Loucy (cell line): ENCODE measurements around the gene KITLG.

Experiments
- H2AFZ ChIP-seq: fragments of 200-600 bp; sonication (generic); 2 replicates; pipeline ENCODE4 v1.6.0; 2016; ENCODE audit warnings: antibody characterized with exemption, mild to moderate bottlenecking, low read length, moderate library complexity
- H3F3A ChIP-seq: fragments of 200-600 bp; 2 replicates; pipeline ENCODE4 v1.6.0; 2016; ENCODE audit warnings: antibody characterized with exemption, low read depth, mild to moderate bottlenecking
- H3K27me3 ChIP-seq: fragments of 200-600 bp; sonication (generic); 2 replicates; pipeline ENCODE4 v1.6.1; 2014; ENCODE audit warnings: low read length, mild to moderate bottlenecking; ENCODE audit not compliant: insufficient read depth, poor library complexity, severe bottlenecking
- H3K36me3 ChIP-seq: fragments of 200-600 bp; sonication (generic); 2 replicates; pipeline ENCODE4 v1.6.1; 2016; ENCODE audit warnings: low read length; ENCODE audit not compliant: insufficient read depth
- H3K4me1 ChIP-seq: fragments of 200-600 bp; sonication (generic); 2 replicates; pipeline ENCODE4 v1.5.1; 2014; ENCODE audit warnings: low read length, mild to moderate bottlenecking; ENCODE audit not compliant: insufficient read depth, poor library complexity, severe bottlenecking
- H3K4me2 ChIP-seq: fragments of 200-600 bp; sonication (generic); 2 replicates; pipeline ENCODE4 v1.6.0; 2014; ENCODE audit warnings: antibody characterized with exemption, low read length, low read depth, mild to moderate bottlenecking; ENCODE audit not compliant: poor library complexity, severe bottlenecking
- H3K4me3 ChIP-seq: fragments of 200-600 bp; sonication (generic); 2 replicates; pipeline ENCODE4 v1.5.1; 2014; ENCODE audit warnings: low read length, mild to moderate bottlenecking, mixed read lengths; ENCODE audit not compliant: poor library complexity, severe bottlenecking
- H3K79me2 ChIP-seq: fragments of 200-600 bp; sonication (generic); 2 replicates; pipeline ENCODE4 v1.6.1; 2014; ENCODE audit warnings: low read length; ENCODE audit not compliant: insufficient read depth
- H3K9ac ChIP-seq: fragments of 200-600 bp; sonication (generic); 2 replicates; pipeline ENCODE4 v1.6.0; 2014; ENCODE audit warnings: mild to moderate bottlenecking, low read depth, low read length, moderate library complexity; ENCODE audit not compliant: poor library complexity, severe bottlenecking
- H3K9me2 ChIP-seq: fragments of 200-600 bp; sonication (generic); replicated peaks from 2 replicates; pipeline ENCODE4 v1.6.1; 2016; ENCODE audit warnings: low read depth, low read length, mixed read lengths
- H3K9me3 ChIP-seq: fragments of 200-600 bp; sonication (generic); 2 replicates; pipeline ENCODE4 v1.6.1; 2014; ENCODE audit warnings: mild to moderate bottlenecking, antibody characterized with exemption, low read length, low read depth; ENCODE audit not compliant: insufficient read depth
- H4K20me1 ChIP-seq: fragments of 200-600 bp; sonication (generic); 2 replicates; pipeline ENCODE4 v1.6.0; 2014; ENCODE audit warnings: antibody characterized with exemption, low read length, mild to moderate bottlenecking; ENCODE audit not compliant: insufficient read depth, poor library complexity, severe bottlenecking
- EZH2phosphoT487 ChIP-seq: fragments of 200-600 bp; IDR thresholded peaks from 2 replicates; pipeline ENCODE4 v1.6.1; 2018; ENCODE audit warnings: antibody characterized with exemption, mild to moderate bottlenecking, moderate library complexity, borderline replicate concordance
- TF ChIP-seq, protein P1 (sequence below): fragments of 200-600 bp; sonication (generic); conservative IDR thresholded peaks from 2 replicates; pipeline ENCODE4 v1.5.1; 2014; ENCODE audit warnings: mild to moderate bottlenecking, antibody characterized with exemption, low read length

Gene KITLG

GRCh38 chr12:88546853-88547252 lies 33.4 kb downstream of the KITLG start:
- no peaks in the 10 kb centered on the region for H3F3A ChIP-seq
- no peak overlapping the region for H3K4me2 ChIP-seq
- no peak overlapping the region for H3K4me3 ChIP-seq
- H2AFZ ChIP-seq, result no peak overlapping the region
- no peaks in the 10 kb centered on the region for H4K20me1 ChIP-seq
- no peaks in the 10 kb centered on the region for H3K4me1 ChIP-seq
- no peaks in the 10 kb centered on the region for H3K9me2 ChIP-seq
- no peaks in the 10 kb centered on the region for H3K36me3 ChIP-seq
- H3K79me2 ChIP-seq, result no peaks in the 10 kb centered on the region
- TF ChIP-seq EZH2phosphoT487, result no peak
- TF ChIP-seq, protein P1, sequence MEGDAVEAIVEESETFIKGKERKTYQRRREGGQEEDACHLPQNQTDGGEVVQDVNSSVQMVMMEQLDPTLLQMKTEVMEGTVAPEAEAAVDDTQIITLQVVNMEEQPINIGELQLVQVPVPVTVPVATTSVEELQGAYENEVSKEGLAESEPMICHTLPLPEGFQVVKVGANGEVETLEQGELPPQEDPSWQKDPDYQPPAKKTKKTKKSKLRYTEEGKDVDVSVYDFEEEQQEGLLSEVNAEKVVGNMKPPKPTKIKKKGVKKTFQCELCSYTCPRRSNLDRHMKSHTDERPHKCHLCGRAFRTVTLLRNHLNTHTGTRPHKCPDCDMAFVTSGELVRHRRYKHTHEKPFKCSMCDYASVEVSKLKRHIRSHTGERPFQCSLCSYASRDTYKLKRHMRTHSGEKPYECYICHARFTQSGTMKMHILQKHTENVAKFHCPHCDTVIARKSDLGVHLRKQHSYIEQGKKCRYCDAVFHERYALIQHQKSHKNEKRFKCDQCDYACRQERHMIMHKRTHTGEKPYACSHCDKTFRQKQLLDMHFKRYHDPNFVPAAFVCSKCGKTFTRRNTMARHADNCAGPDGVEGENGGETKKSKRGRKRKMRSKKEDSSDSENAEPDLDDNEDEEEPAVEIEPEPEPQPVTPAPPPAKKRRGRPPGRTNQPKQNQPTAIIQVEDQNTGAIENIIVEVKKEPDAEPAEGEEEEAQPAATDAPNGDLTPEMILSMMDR, result no peak
- H3K9me3 ChIP-seq, result no peaks in the 10 kb centered on the region
- no peaks in the 10 kb centered on the region for H3K27me3 ChIP-seq
- H3K9ac ChIP-seq, result no peak overlapping the region

DNA sequence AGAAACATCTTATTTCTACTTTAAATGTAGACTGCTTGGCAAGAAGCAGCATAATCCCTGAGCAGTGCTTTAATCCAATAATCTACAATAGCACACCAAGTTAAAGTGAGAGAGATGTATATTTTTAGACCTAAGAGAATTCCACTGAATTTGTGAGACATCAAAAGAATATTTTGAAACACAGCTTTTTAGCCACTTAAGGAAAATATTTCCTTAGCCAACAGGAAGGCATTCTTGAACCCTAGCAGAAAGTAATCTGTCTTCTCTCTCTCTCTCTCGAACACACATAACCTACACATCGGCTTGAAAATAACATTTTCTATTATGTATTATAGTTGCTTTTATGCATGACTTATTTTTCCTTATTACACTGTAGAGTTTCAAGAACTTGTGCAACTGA lies 34.0 kb downstream of the KITLG start:
- H3K4me1 ChIP-seq, result no peaks in the 10 kb centered on the region
- no peak overlapping the region for H3K4me2 ChIP-seq

DNA sequence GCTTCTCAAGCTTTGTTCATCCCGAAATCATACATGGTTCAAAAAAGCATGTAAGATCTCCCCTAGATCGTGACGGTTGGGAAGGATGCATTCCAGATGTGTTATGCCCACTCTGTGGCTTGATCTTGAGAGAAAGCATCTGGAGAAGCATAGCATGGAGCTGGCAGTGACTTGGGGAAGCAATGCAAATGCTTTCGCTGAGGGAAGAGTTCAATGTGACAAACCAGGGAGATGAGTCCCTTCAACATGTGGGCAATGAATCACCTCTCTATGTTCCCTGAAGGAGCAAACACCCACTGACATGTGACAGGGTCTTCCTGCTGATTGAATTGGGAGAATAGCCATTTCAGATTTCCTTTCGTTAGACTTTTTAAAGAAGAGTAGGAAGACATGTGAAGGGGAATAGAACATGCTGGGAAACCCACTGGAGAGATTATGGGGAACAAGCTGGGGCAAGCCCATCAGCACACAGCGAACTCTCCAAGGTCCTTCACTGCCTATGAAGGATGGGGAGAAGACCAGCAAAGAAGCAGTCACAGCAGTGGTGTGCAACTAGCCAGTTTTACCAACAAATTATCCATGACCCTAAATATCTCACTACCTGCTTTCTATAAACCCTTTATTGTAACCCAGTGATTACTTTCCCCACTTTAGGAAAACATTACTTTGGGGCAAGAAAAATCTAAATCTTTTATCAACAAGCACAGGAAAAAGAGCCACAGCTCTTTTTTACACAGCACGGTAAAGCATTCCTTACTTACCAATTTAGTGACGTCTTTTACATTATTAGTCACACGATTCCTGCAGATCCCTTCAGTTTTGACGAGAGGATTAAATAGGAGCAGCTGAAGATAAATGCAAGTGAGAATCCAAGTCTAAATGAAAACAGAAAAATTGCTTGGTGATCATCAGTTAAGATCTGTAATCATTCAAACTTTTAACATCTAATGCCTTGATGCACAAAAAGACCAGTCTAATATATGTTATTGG lies 35.0 kb downstream of the KITLG start:
- Histone ChIP-seq H3K4me3 (no peak overlapping the region), H3K9ac (no peak overlapping the region), H3K9me2 (no peaks in the 10 kb centered on the region), H3K27me3 (no peaks in the 10 kb centered on the region), H3K4me1 (no peaks in the 10 kb centered on the region), H3K4me2 (no peak overlapping the region), H3F3A (no peaks in the 10 kb centered on the region), H3K9me3 (no peaks in the 10 kb centered on the region), H3K79me2 (no peaks in the 10 kb centered on the region), H2AFZ (no peak overlapping the region), H4K20me1 (no peaks in the 10 kb centered on the region), H3K36me3 (no peaks in the 10 kb centered on the region)
- TF ChIP-seq, protein P1, result no peak
- no peak for TF ChIP-seq EZH2phosphoT487

More for the DNA sequence above, 34.0 kb downstream of the KITLG start:
- H3F3A ChIP-seq, result no peaks in the 10 kb centered on the region
- H3K36me3 ChIP-seq, result no peaks in the 10 kb centered on the region
- H3K79me2 ChIP-seq, result no peaks in the 10 kb centered on the region
- H2AFZ ChIP-seq, result no peak overlapping the region
- no peaks in the 10 kb centered on the region for H3K9me2 ChIP-seq
- H3K4me3 ChIP-seq, result no peak overlapping the region
- H4K20me1 ChIP-seq, result no peaks in the 10 kb centered on the region
- no peak for TF ChIP-seq EZH2phosphoT487
- TF ChIP-seq, protein P1, result no peak
- no peak overlapping the region for H3K9ac ChIP-seq
- no peaks in the 10 kb centered on the region for H3K27me3 ChIP-seq
- no peaks in the 10 kb centered on the region for H3K9me3 ChIP-seq
